GM23338 (cell line): ENCODE data around the gene WNK1. TPM values are rescaled to one million over a fixed set of nuclear protein-coding genes. Genes with fewer than 3 reads are reported as not detected.
A peak's percentile ranks its signal among the peaks of the same experiment; 100 is the strongest.

ENCODE experiments used
- ATAC-seq: fragments of 200-7000 bp; cut with Tn5 transposase; 3 replicates; pipeline ENCODE4 v1.9.1; 2020
- DNase-seq: peaks from one replicate; pipeline ENCODE4 v3.0.0-alpha.2; 2015; ENCODE audit warnings: low spot score
- H2AFZ ChIP-seq: fragments of 200-600 bp; sonication (generic); 2 replicates; pipeline ENCODE4 v1.8.0; 2016; ENCODE audit warnings: antibody characterized with exemption, mild to moderate bottlenecking, moderate library complexity
- H3F3A ChIP-seq: fragments of 200-600 bp; sonication (generic); replicated peaks from 2 replicates; pipeline ENCODE4 v1.8.0; 2017; ENCODE audit warnings: antibody characterized with exemption, mixed run types, low read depth
- H3K27ac ChIP-seq: fragments of 200-600 bp; sonication (generic); 2 replicates; pipeline ENCODE4 v1.6.1; 2016; ENCODE audit warnings: low read depth
- H3K27me3 ChIP-seq: fragments of 200-600 bp; sonication (generic); 2 replicates; pipeline ENCODE4 v1.8.0; 2016; ENCODE audit warnings: mild to moderate bottlenecking, mixed run types, moderate library complexity; ENCODE audit not compliant: insufficient read depth
- H3K36me3 ChIP-seq: fragments of 200-600 bp; sonication (generic); 2 replicates; pipeline ENCODE4 v1.8.0; 2016; ENCODE audit warnings: mild to moderate bottlenecking; ENCODE audit not compliant: insufficient read depth
- H3K4me1 ChIP-seq: fragments of 200-600 bp; sonication (generic); 2 replicates; pipeline ENCODE4 v1.8.0; 2016; ENCODE audit warnings: mild to moderate bottlenecking, moderate library complexity; ENCODE audit not compliant: insufficient read depth
- H3K4me2 ChIP-seq: fragments of 200-600 bp; sonication (generic); 2 replicates; pipeline ENCODE4 v1.7.1; 2017; ENCODE audit warnings: mixed run types
- H3K4me3 ChIP-seq: fragments of 200-600 bp; sonication (generic); 2 replicates; pipeline ENCODE4 v1.6.1; 2016; ENCODE audit warnings: mixed run types
- H3K79me2 ChIP-seq: fragments of 200-600 bp; sonication (generic); replicated peaks from 2 replicates; pipeline ENCODE4 v1.8.0; 2017; ENCODE audit warnings: mild to moderate bottlenecking; ENCODE audit not compliant: insufficient read depth
- H3K9me2 ChIP-seq: fragments of 200-600 bp; sonication (generic); 2 replicates; pipeline ENCODE4 v1.8.0; 2017; ENCODE audit not compliant: insufficient read depth
- H4K20me1 ChIP-seq: fragments of 200-600 bp; sonication (generic); replicated peaks from 2 replicates; pipeline ENCODE4 v1.8.0; 2017; ENCODE audit warnings: mild to moderate bottlenecking; ENCODE audit not compliant: insufficient read depth
- H3K27ac Mint-ChIP-seq: 2 replicates; pipeline ENCODE4 v1.8.0; 2020; ENCODE audit warnings: inconsistent platforms, mild to moderate bottlenecking, moderate library complexity, mixed read lengths
- H3K27me3 Mint-ChIP-seq: 3 replicates; pipeline ENCODE4 v1.8.0; 2022; ENCODE audit warnings: low read depth, mild to moderate bottlenecking, moderate library complexity, mixed read lengths, inconsistent platforms; ENCODE audit not compliant: insufficient read depth, poor library complexity
- H3K36me3 Mint-ChIP-seq: 3 replicates; pipeline ENCODE4 v1.8.0; 2021; ENCODE audit warnings: low read depth, mild to moderate bottlenecking, inconsistent platforms, moderate library complexity, mixed read lengths
- H3K4me1 Mint-ChIP-seq: 3 replicates; pipeline ENCODE4 v1.8.0; 2020; ENCODE audit warnings: mild to moderate bottlenecking, inconsistent platforms, mixed read lengths
- H3K4me3 Mint-ChIP-seq: 3 replicates; pipeline ENCODE4 v1.8.0; 2021; ENCODE audit warnings: moderate library complexity, mild to moderate bottlenecking, inconsistent platforms, mixed read lengths
- H3K9me3 Mint-ChIP-seq: 3 replicates; pipeline ENCODE4 v1.8.0; 2020; ENCODE audit warnings: moderate library complexity, mild to moderate bottlenecking, inconsistent platforms, mixed read lengths
- EZH2 ChIP-seq: fragments of 200-600 bp; sonication (generic); IDR thresholded peaks from one replicate; pipeline ENCODE4 v1.8.0; 2017; ENCODE audit warnings: antibody characterized with exemption, mild to moderate bottlenecking, low read depth; ENCODE audit not compliant: unreplicated experiment
- JUNB ChIP-seq: IDR thresholded peaks from one replicate; pipeline ENCODE4 v1.6.1; 2016; ENCODE audit warnings: antibody characterized with exemption; ENCODE audit not compliant: unreplicated experiment
- NANOG ChIP-seq: IDR thresholded peaks from 2 replicates; pipeline ENCODE4 v1.6.1; 2016; ENCODE audit warnings: antibody characterized with exemption, borderline replicate concordance
- POLR2AphosphoS5 ChIP-seq: IDR thresholded peaks from 2 replicates; pipeline ENCODE4 v1.6.1; 2016; ENCODE audit warnings: antibody characterized with exemption, low read depth
- REST ChIP-seq: IDR thresholded peaks from one replicate; pipeline ENCODE4 v1.6.1; 2018; ENCODE audit warnings: antibody characterized with exemption; ENCODE audit not compliant: unreplicated experiment
- STAT1 ChIP-seq: IDR thresholded peaks from one replicate; pipeline ENCODE4 v1.6.1; 2016; ENCODE audit warnings: antibody characterized with exemption; ENCODE audit not compliant: unreplicated experiment
- ZNF114 ChIP-seq: fragments of 250-450 bp; sonication (Bioruptor Pico); IDR thresholded peaks from 2 replicates; pipeline ENCODE4 v1.5.0; 2020; ENCODE audit warnings: mild to moderate bottlenecking, moderate library complexity
- polyA plus RNA-seq: library from polyadenylated mRNA; unstranded; fragments of >200 nt; fragmentation: Nextera tagmentation; extraction: Ambion mirVana; gene quantifications from 2 replicates; pipeline ENCODE4 v1.2.1, GENCODE V29; 2016
- total RNA-seq: library from RNA; depleted of rRNA; stranded (reverse); fragments of >200 nt; shearing (Covaris generic); gene quantifications from 2 replicates; pipeline ENCODE4 v1.2.3, GENCODE V29; 2014
- TF ChIP-seq, protein P1 (sequence below): IDR thresholded peaks from 2 replicates; pipeline ENCODE4 v1.6.1; 2016; ENCODE audit warnings: antibody characterized with exemption

WNK1 gene
- total and polyA plus RNA-seq, 2 experiments from 2014 or later, result 86.8 to 114 TPM

DNA sequence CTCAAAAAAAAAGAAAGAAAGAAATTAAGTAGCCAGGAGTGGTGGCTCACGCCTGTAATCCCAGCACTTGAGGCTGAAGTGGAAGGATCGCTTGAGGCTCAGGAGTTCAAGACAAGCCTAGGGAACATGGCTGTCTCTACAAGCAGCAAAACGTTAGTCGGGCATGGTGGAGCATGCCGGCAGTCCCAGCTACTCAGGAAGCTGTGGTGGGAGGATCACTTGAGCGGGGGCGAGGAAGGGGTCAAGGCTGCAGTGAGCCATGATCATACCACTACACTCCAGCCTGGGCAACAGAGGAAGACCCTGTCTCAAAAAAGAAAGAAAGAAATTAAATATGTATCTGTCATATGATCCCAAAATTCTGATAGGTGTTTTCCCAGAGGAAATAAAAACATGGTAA is 191.8 kb downstream of the WNK1 start:
- H3K79me2 ChIP-seq, result peaks cover 89% of the 10 kb centered on the region
- no peaks in the 10 kb centered on the region; the same call in 1 of the 2 replicates for H3K36me3 ChIP-seq
- H3K27ac Mint-ChIP-seq, result peak overlapping the region; percentile 80
- peaks cover 5% of the 10 kb centered on the region for H3K27me3 Mint-ChIP-seq
- H3K9me3 Mint-ChIP-seq, result 0 out of 3 replicates have a peak, but pooled peaks cover 4% of the 10 kb centered on the region
- peaks cover 12% of the 10 kb centered on the region for H4K20me1 ChIP-seq
- H3K4me1 Mint-ChIP-seq, result peaks cover 4% of the 10 kb centered on the region
- no peaks in the 10 kb centered on the region for H3K27me3 ChIP-seq
- H3K36me3 Mint-ChIP-seq, result peaks cover 44% of the 10 kb centered on the region
- no peak for ATAC-seq
- no peaks in the 10 kb centered on the region for H3K4me1 ChIP-seq
- DNase-seq, result no peak
- H3F3A ChIP-seq, result 0 out of 2 replicates have a peak, but pooled peaks cover 2% of the 10 kb centered on the region
- no peak overlapping the region for H3K4me3 Mint-ChIP-seq
- no peaks in the 10 kb centered on the region for H3K9me2 ChIP-seq
- TF ChIP-seq, protein P1, sequence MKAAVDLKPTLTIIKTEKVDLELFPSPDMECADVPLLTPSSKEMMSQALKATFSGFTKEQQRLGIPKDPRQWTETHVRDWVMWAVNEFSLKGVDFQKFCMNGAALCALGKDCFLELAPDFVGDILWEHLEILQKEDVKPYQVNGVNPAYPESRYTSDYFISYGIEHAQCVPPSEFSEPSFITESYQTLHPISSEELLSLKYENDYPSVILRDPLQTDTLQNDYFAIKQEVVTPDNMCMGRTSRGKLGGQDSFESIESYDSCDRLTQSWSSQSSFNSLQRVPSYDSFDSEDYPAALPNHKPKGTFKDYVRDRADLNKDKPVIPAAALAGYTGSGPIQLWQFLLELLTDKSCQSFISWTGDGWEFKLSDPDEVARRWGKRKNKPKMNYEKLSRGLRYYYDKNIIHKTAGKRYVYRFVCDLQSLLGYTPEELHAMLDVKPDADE, result no peak
- TF ChIP-seq ZNF114 (CRISPR knock-in tag), result no peak
- TF ChIP-seq JUNB, result no peak
- TF ChIP-seq REST, result no peak
- TF ChIP-seq NANOG, result no peak
- no peak overlapping the region for H2AFZ ChIP-seq
- H3K4me2 ChIP-seq, result no peak overlapping the region
- peak overlapping the region; percentile 50; the same call in 1 of the 2 replicates for H3K27ac ChIP-seq
- no peak overlapping the region for H3K4me3 ChIP-seq

- no peak for ATAC-seq
- Mint-ChIP-seq H3K4me3 (no peak overlapping the region), H3K36me3 (peaks cover 25% of the 10 kb centered on the region), H3K27me3 (peaks cover 10% of the 10 kb centered on the region), H3K27ac (no peak overlapping the region), H3K4me1 (peaks cover 4% of the 10 kb centered on the region), H3K9me3 (0 out of 3 replicates have a peak, but pooled peaks cover 4% of the 10 kb centered on the region)
- no peaks in the 10 kb centered on the region for H3K27me3 ChIP-seq
- no peak overlapping the region for H3K27ac ChIP-seq
- H3K79me2 ChIP-seq, result peaks cover 69% of the 10 kb centered on the region
- H3F3A ChIP-seq, result 0 out of 2 replicates have a peak, but pooled peaks cover 3% of the 10 kb centered on the region
- no peaks in the 10 kb centered on the region for H3K9me2 ChIP-seq
- DNase-seq, result no peak
- TF ChIP-seq, protein P1, result no peak
- TF ChIP-seq NANOG, result no peak
- TF ChIP-seq EZH2, result no peak
- no peak for TF ChIP-seq POLR2AphosphoS5
- no peak for TF ChIP-seq STAT1
- no peaks in the 10 kb centered on the region for H3K4me1 ChIP-seq
- H4K20me1 ChIP-seq, result peaks cover 12% of the 10 kb centered on the region
- no peak overlapping the region for H3K4me2 ChIP-seq
- no peaks in the 10 kb centered on the region; the same call in 1 of the 2 replicates for H3K36me3 ChIP-seq
- H2AFZ ChIP-seq, result no peak overlapping the region
- no peak overlapping the region for H3K4me3 ChIP-seq
Measured at GRCh38 chr12:946212-946611, 193.8 kb downstream of the WNK1 start.
